GM21526 (cell line): ENCODE measurements around the gene TESK2.
"Not testable (repeated sequence)": the region's sequence is repeated elsewhere in the genome, so short reads cannot be mapped to it uniquely, and the experiment has no call there.

ENCODE experiments used
- ATAC-seq: cut with Tn5 transposase; IDR thresholded peaks from one replicate; pipeline ENCODE4 v1.9.1; 2021; ENCODE audit warnings: moderate library complexity; ENCODE audit not compliant: unreplicated experiment, low FRiP score

TESK2 gene

GRCh38 chr1:45490626-45491486 lies at the start of gene TESK2:
Gene TESK2, minus strand, starts transcription at chr1:45491163. Its CDS starts 33,378 bp downstream, at chr1:45457785.
- peak; percentile 76 for ATAC-seq

GRCh38 chr1:45536886-45537285 lies 45.9 kb upstream of the TESK2 start:
- no peak for ATAC-seq

GRCh38 chr1:45535988-45536766 lies 45.2 kb upstream of the TESK2 start:
- ATAC-seq, result no peak

GRCh38 chr1:45531873-45532272 lies 40.9 kb upstream of the TESK2 start:
- ATAC-seq, result no peak

- no peak for ATAC-seq
Observed at GRCh38 chr1:45530632-45531135, 39.7 kb upstream of the TESK2 start.

- no peak for ATAC-seq
Observed at GRCh38 chr1:45526135-45526644, 35.2 kb upstream of the TESK2 start.

GRCh38 chr1:45523975-45524374 lies 33.0 kb upstream of the TESK2 start:
- not testable (repeated sequence) for ATAC-seq

GRCh38 chr1:45523516-45523915 lies 32.6 kb upstream of the TESK2 start:
- ATAC-seq, result not testable (repeated sequence)

GRCh38 chr1:45522324-45523104 lies 31.6 kb upstream of the TESK2 start:
- ATAC-seq, result no peak

- peak; percentile 62 for ATAC-seq
Observed at GRCh38 chr1:45521413-45522323, 30.7 kb upstream of the TESK2 start, which contains the start of gene PRDX1. Gene PRDX1, minus strand, starts transcription at chr1:45521884. Its CDS starts 2,841 bp downstream, at chr1:45519043.

- ATAC-seq, result not testable (repeated sequence)
Observed at GRCh38 chr1:45519774-45520173, 28.8 kb upstream of the TESK2 start.

- no peak for ATAC-seq
Observed at GRCh38 chr1:45518910-45519309, 27.9 kb upstream of the TESK2 start.

GRCh38 chr1:45518366-45518765 lies 27.4 kb upstream of the TESK2 start:
- not testable (repeated sequence) for ATAC-seq

- ATAC-seq, result no peak
Observed at GRCh38 chr1:45516465-45516864, 25.5 kb upstream of the TESK2 start.

- no peak for ATAC-seq
Observed at GRCh38 chr1:45516036-45516435, 25.1 kb upstream of the TESK2 start.

- ATAC-seq, result not testable (repeated sequence)
Observed at GRCh38 chr1:45513532-45514260, 22.7 kb upstream of the TESK2 start.

GRCh38 chr1:45512641-45513054 lies 21.7 kb upstream of the TESK2 start:
- no peak for ATAC-seq

GRCh38 chr1:45510972-45511527 lies 20.1 kb upstream of the TESK2 start:
- no peak for ATAC-seq
